NCI-H2029 treated with DMSO at 0.1 percent for 48 hours (cell line): ENCODE data around the gene LGALS4.
"Not testable (repeated sequence)": the region's sequence is repeated elsewhere in the genome, so short reads cannot be mapped to it uniquely, and the experiment has no call there.

Source experiments
- DNase-seq: peaks from one replicate; lab custom pipeline; 2025; lab: John Stamatoyannopoulos, UW

The LGALS4 gene

DNA sequence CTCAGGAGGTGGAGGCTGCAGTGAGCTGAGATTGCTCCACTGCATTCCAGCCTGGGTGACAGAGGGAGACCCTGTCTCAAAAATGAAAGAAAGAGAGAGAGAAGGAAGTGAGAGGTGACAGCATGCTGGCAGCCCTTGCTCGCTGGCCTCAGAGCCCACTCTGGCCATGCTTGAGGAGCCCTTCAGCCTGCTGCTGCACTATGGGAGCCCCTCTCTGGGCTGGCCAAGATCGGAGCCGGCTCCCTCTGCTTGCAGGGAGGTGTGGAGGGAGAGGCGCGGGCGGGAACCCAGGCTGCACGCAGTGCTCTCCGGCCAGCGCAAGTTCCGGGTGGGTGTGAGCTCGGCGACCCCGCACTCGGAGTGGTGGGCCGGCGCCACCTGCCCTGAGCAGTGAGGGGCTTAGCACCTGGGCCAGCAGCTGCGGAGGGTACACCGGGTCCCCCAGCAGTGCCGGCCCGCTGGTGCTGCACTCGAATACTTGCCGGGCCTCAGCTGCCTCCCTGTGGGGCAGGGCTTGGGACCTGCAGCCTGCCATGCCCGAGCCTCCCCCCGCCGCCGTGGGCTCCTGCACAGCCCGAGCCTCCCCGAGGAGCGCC lies 8.6 kb upstream of the LGALS4 start:
- not testable (repeated sequence) for DNase-seq

DNA sequence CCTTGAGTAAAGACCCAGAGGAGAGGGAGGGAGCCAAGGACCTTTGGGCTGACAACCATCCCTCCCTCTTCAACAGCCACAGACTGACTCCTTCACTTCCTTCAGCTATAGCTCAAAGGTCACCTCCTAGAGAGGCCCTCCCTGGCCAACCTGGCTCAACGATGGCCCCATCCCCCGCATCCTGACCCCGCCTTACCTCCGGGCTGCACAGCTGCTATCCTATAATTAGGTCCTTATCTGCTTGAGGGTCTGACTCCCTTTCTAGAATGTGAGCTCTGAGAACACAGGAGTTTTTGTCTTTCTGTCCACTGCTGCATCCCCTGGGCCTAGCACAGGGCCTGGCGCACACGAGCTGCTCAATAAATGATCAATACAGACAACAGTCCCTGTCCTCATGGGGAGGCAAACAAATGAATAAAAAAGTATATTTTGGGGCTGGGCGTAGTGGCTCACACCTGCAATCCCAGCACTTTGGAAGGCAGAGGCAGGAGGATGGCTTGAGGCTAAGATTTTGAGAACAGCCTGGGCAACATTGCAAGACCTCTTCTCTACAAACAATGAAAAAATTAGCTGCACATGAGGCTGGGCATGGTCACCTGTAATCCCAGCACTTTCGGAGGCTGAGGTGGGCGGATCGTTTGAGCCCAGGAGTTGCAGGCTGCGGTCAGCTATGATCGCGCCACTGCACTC lies 6.6 kb upstream of the LGALS4 start:
- no peak for DNase-seq

DNA sequence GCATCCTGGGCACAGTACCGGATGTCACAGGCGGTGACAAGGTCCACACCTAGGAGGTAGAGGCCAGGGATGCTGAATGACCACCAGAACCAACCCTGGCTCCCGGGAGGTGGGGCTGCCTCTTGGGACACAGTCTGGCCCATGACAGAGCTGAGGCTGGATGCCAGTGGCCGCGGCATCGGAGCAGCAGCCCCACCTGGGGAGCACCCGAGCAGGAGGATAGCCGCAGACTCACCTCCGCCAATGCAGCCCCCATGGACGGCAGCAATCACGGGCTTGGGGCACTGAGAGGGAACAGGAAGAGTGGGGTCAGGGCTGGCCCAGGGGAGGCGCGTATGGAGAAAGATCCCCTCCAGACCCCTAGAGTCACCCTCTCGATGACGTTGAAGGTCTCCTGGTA lies 4.3 kb upstream of the LGALS4 start:
- no peak for DNase-seq

DNA sequence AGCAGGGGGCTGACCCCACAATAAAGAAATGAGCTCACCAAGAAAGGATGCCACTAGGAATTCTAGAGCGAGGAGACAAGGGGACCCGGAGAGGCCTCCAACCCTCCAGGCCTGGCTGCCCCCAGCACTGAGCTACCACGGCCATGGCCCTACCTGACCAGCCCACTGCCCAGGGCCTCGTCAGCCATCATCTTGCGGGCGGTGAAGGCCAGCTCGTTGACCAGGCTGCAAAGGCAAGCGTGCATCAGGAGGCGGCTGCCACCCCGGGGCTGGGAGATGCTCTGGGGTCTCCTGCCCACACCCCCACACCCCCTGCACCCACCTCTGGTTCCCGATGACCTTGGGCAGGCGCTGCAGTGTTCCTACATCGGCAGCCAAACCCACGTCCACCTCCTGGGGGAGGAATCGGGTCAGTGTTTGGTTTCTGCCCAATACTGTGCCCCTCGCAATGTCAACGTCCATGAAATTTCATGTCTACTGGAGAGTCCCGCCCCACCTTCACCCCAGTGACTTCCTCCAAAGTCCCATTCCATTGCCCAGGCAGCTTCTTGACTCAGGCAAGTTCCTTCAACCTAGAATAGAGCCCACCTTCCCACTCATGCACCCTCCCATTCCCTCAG lies 3.5 kb upstream of the LGALS4 start:
- DNase-seq, result no peak

DNA sequence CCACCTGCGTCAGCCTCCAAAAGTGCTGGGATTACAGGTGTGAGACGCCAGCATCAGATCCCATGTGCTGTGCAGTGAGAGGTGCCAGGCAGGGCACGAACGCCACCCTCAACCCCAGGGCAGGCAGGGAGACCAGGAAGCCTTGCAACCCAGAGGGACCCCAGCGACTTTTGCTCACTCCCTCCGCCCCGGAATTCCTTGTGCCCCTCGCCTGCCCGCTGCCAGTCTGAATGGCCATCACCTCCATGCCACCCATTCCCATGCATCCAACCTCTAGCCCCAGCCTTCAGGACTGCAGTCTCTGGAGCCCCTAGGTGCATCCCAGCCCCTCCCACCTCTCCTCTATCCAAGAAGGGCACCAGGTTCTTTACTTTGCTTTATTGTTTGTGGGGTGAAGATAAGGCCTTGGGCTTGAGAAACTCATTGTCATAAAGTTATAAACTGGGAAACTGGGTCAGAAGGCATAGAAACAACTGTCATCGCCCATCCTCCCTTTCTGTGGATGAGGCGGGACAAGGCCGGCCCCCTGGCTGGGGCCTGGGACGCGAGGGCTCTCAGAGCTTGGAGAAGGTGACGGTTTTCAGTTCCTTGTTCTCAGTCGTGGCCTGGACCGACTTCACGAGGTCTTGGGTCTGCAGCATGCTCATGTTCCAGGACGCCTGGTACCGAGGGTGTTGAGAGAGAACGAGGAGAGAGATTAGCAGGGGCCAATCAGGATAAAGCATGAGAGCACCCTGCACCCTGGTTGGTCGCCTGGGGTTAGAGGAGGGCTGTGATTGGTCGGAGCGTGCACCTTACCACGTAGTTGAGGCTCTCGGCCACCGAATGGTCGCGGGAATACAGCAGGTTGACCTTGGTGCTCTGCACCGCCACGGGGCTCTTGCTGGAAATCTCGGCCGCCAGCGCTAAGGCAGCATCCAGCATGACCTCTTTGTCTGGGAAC lies 2.6 kb upstream of the LGALS4 start:
- DNase-seq, result no peak

DNA sequence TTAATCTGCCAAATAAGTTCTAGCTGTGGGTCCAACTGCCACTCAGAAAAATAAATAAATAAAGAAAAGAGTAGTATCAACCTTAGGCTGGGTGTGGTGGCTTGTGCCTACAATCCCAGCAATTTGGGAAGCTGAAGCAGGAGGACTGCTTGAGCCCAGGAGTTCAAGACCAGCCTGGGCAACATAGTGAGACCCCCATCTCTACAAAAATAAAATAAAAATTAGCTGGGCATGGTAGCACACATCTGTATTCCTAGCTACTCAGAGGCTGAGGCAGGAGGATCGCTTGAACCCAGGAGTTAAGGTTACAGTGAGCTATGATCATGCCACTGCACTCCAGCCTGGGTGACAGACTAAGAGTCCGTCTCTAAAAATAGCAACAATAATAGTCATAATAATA lies 1.2 kb upstream of the LGALS4 start:
- not testable (repeated sequence) for DNase-seq

DNA sequence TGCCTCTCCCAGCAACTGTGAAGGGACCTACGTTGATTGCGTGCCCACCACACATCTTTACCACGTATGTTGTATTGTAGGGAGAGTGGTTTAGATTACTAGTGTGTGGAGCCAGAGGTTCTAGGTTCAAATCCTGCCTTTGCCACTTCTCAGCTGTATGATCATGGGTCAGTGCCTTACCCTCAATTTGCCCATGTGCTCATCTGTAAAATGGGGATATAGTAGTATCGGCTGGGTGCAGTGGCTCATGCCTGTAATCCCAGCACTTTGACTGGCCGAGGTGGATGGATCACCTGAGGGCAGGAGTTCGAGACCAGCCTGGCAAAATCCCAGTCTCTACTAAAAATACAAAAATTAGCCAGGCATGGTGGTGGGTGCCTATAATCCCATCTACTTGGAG lies 578 bp upstream of the LGALS4 start:
- DNase-seq, result no peak

DNA sequence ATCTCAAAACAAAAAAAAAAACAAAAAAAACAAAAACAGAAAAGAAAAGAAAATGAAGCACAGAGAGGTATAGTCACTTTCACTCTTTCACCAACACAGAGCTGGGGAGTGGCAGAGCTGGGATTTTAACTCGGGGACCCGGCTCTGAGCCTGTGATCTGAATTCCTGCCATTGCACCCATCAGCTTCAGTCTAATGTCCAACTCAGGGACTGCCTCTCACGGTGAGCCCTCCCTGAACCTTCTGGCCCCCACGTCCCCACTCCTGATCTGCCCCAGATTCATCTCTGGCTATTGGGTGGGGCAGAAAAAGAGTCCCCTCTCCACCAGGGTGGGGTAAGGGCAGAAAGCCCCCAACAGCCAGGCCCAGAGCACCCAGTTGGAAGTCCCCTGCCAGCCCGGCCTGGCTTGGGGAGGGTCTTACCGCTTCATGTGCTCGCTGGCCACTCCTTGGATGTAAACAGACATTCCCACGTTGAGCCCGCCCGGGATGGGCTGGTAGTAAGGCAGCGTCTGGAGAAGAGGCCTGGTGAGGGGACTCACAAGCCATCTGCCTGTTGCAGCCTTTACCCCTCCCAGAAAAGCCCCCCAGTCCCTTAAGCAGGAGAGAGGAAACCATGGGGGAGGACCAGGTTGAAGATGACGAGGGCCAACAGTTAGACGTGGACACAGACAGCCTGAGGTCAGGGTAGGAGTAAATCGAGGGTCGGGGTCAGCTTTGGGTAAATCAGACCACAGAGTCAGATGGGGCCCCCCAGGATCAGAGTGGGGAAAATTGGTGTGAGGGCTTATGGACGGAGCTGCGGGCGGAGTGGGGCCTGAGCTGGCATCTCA lies 520 bp downstream of the LGALS4 start:
- no peak for DNase-seq

DNA sequence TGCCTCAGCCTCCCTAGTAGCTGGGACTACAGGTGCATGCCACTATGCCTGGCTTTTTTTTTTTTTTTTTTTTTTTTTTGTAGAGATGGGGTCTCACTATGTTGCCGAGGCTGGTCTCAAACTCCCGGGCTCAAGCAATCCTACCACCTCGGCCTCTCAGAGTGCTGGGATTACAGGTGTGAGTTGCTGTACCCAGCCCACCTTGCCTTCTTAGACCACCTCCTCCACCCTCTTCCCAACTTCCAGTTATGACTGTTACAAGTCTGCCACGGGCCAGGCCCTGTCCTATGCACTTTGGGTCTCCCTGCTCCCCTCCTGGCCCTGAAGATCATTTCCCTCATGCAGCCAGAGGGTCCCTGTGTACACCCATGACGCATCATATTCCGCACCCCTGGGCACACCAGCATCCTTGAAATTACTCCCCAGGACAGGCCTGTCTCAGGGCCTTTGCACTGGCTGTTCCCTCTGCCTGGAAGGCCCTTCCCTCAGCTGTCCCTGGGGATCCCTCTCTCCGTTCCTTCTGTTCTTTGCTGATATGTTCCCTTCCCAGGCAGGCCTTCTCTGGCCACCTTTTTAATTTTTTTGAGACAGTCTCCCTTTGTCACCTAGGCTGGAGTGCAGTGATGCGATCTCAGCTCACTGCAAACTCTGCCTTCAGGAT lies 3.0 kb downstream of the LGALS4 start:
- DNase-seq, result no peak

DNA sequence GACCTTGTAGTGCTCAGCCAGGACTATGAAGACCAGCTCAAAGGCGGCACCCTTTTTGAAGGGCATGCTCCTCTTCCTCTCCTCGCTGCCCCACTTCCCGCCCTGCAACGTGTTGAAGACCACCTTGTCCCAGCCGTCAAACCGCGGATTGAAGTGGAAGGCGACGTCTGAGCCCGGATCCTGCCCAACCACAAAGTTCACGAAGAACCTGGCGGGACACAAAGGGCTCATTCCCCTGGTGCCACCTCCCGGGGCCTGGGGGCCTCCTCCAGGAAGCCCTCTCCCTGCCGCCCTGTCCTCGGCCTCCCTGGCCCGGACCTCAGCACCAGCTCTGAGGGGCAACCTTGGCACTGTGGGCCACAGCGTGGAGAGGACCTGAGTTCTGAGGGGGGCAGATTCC lies 4.0 kb downstream of the LGALS4 start:
- DNase-seq, result no peak

DNA sequence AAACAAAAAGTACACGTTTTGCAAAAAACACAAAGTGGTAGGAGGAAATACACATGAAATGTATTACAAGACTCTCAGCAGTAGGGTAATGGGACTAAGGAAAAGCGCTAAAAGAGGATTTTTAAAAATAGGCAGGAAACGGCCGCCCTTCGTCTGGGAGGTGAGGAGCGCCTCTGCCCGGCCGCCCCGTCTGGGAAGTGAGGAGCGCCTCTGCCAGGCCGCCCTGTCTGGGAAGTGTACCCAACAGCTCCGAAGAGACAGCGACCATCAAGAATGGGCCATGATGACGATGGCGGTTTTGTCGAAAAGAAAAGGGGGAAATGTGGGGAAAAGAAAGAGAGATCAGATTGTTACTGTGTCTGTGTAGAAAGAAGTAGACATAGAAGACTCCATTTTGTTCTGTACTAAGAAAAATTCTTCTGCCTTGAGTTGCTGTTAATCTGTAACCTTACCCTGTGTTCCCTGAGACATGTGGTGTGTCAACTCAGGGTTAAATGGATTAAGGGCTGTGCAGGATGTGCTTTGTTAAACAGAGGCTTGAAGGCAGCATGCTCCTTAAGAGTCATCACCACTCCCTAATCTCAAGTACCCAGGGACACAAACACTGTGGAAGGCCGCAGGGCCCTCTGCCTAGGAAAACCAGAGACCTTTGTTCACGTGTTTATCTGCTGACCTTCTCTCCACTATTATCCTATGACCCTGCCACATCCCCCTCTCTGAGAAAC lies 5.2 kb downstream of the LGALS4 start:
- not testable (repeated sequence) for DNase-seq

DNA sequence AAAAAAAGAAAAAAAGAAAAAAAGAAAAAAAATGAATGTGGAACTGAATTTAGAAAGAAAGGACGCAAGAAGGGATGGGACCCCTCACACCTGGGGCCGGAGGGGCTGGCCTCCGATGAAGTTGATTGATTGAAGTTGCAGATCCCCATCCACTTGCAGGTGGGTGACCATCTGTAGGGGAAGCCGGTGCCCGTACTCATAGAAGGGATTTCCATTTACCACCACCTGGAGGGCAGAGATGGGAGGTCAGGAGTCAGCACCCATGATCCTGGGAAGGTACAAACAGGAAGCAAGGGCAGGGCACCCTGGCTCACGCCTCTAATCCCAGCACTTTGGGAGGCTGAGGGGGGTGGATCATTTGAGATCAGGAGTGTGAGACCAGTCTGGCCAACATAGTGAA lies 6.4 kb downstream of the LGALS4 start:
- no peak for DNase-seq

DNA sequence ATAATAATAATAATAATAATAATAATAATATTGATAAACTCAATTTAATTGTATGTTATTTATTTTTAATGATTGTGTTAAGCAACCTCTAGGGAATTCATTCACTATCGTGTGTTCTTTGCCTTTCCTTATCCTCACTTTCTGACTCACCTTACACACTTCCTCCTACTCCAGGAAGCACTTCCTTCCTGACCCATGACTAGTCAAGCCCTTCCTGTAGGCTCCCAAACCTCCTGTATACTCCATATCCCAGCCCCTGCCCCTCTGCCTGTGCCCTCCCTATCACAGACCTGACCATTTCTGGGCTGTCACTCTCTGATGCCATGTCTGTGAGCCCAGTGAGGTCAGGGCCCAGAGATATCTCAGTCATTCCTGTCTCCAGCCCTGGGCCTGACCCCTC lies 7.6 kb downstream of the LGALS4 start:
- DNase-seq, result no peak

DNA sequence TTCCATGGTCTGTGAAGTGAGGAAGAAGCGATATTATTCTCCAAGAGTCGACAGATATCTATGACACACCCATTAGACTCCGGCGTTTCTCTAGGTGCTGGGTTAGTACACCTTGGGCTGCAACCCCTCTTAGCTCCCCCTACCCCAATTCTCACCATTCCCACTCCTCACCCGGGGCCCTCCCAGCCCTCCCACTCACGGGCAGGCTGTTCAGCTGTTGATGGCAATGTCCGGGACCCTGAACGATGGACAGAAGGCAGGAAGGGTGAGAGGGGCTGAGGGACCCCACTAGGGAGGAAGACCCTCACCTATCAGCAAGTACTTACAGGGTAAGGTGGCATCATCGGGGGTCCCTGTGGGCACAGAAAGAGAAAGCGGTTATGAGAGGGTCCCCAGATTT lies 9.2 kb downstream of the LGALS4 start:
- DNase-seq, result no peak

DNA sequence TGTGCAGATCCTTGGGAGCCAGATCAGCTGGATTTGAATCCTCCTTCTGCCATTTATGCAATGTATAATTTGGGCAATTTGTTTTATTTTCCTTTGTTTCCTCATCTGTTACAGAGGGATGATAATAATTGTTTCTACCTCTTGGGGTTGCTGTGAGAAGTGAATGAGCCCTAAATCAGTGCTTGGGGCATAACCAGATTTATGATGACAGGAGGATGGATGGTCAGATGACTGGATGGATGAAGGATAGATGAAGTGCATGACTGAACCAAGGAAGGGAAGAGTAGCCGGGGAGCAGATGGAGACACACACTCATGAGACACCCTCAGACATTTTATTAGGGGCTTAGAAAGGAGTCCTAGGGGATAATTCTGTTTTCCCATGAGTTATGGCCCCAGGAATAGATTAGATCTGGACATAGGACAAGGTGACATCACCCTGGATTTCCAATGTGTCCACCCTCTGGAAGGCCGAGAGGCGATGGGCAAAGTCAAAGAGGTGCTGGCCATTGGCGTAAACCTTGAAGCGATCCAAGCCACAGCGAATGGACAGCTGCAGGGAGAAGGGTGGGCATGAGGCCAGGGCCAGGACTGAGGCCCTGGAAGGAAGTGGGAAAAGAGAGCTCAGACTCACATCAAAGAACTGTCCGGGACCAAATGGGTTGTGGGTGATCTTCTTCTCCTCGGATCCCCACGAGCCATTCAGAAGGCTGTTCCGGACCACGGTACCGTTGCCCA lies 11.2 kb downstream of the LGALS4 start:
- DNase-seq, result no peak

DNA sequence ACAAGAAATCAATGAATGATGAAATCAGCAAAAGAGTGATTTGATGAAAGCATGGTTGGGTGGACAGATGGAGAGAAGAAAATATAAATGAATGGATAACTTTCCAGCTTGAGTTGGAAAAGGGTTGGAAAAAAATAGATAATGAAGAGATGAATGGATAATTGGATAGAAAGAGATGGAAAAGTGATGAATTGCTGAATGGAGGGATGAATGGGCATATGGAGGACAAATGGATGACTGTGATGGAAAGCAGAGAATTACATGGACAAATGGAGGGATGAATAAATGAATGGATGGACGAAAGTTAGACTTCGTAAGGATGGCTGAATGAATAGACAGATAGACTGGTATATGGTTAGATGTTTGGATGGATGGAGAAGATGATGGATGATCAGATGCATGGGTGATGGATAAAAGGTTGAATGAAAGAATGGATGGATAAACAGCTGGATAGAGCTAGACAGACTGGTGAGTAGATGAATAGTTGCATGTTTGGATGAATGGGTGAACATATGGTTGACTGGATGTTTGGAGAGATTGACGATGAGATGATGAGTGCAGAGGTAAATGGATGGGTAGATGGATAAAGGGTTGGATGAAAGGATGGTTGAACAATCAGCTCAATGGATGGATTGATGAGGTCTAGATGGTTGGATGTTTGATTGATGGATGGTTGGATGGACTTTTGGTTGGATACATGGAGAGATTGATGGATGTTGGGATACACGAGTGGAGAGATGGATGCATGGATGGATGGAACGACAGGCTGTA lies 12.0 kb downstream of the LGALS4 start:
- DNase-seq, result no peak

DNA sequence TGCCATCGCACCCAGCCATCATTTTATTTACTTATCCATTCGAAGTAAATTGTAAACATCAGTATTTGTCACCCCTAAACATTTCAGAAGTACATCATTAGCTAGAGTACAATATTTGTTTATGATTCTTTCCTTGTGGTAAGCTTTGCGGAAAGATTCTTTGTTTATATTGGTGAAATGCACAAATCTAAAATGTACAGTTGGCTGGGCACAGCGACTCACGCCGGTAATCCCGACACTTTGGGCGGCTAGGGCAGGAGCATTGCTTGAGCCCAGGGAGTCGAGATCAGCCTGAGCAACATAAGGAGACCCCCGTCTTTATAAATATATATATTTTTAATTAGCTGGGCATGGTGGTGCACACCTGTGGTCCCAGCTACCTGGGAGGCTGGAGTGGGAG lies 13.6 kb downstream of the LGALS4 start:
- no peak for DNase-seq

DNA sequence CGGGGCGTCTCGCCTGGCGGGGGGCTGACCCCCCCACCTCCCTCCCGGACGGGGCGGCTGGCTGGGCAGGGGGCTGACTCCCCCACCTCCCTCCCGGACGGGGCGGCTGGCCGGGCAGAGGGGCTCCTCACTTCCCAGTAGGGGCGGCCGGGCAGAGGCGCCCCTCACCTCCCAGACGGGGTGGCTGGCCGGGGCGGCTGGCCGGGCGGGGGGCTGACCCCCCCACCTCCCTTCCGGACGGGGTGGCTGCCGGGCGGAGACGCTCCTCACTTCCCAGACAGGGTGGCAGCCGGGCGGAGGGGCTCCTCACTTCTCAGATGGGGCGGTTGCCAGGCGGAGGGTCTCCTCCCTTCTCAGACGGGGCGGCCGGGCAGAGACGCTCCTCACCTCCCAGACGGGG lies 15.0 kb downstream of the LGALS4 start:
- DNase-seq, result not testable (repeated sequence)

DNA sequence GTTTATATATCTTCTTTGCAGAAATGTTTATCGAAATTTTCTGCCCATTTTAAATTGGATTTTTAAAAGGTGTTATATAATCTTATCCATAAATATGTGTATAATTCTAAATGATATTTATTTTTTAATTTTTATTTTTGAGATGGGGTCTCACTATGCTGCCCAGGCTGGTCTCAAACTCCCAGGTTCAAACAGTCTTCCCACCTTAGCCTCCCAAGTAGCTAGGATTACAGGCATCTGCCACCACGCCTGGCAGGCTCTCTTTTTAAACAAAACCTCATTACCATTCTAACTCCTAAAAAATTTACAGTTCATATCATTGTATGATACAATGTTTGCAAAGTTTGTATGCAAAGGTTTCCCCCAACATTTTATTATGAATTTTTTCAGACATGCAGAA lies 16.6 kb downstream of the LGALS4 start:
- no peak for DNase-seq
